ENCODE results near the gene TTLL1. TPM values are rescaled to one million over a fixed set of nuclear protein-coding genes. Genes with fewer than 3 reads are reported as not detected.

TTLL1 gene
- total RNA-seq, 4 donors from 2014 or later: 4.4 to 11.4 (median 5.8) TPM

GRCh38 chr22:43090130-43090789 is 1.1 kb upstream of the TTLL1 start:
- DNase-seq: peak; percentile 46 to 52
- no peaks in the 10 kb centered on the region for H3K9me3 ChIP-seq
- no peaks in the 10 kb centered on the region for H3K27me3 ChIP-seq
- TF ChIP-seq CTCF (IDR thresholded peaks at IDR 0.05) (peak in 4 of 6 experiments; percentile 16 to 35 (median 33)), POLR2A (IDR thresholded peaks at IDR 0.05) (no peak)
- WGBS, 2 donors: 74 to 78% methylated on average over 6 of the region's 6 CpGs
- no peaks in the 10 kb centered on the region for H3K36me3 ChIP-seq
- peaks cover 9 to 15% of the 10 kb centered on the region in 2 donors for H3K4me1 ChIP-seq
- intact Hi-C loops (cut with DNase I): loop anchor here (10.0 kb wide), 1 partner anchor 225 kb away; no protein-coding TSS in a partner anchor
- no peak overlapping the region for H3K4me3 ChIP-seq (replicated peaks in 1 of 3)
- H3K27ac ChIP-seq: no peak overlapping the region

- WGBS, 2 donors: 65 to 68% methylated on average over 9 of the region's 9 CpGs
- no peaks in the 10 kb centered on the region for H3K27me3 ChIP-seq
- H3K9me3 ChIP-seq: no peaks in the 10 kb centered on the region
- DNase-seq: no peak
- TF ChIP-seq POLR2A (IDR thresholded peaks at IDR 0.05): no peak
- no peak for TF ChIP-seq CTCF (IDR thresholded peaks at IDR 0.05)
- H3K4me3 ChIP-seq (replicated peaks in 1 of 3): peak overlapping the region in 2 of 3 donors; percentile 68 to 82
- intact Hi-C loops (cut with DNase I): no loop called here
- H3K27ac ChIP-seq: peak overlapping the region in 1 of 3 donors; percentile 51
- no peaks in the 10 kb centered on the region for H3K36me3 ChIP-seq
- H3K4me1 ChIP-seq: peaks cover 5 to 9% of the 10 kb centered on the region in 2 donors
Measured at GRCh38 chr22:43088627-43088983, 586 bp downstream of the TTLL1 start.

GRCh38 chr22:43085658-43086606 is 3.3 kb downstream of the TTLL1 start:
- Histone ChIP-seq H3K4me1 (peaks cover 10 to 13% of the 10 kb centered on the region in 2 donors), H3K4me3 (replicated peaks in 1 of 3) (no peak overlapping the region), H3K9me3 (no peaks in the 10 kb centered on the region), H3K27me3 (no peaks in the 10 kb centered on the region), H3K36me3 (no peaks in the 10 kb centered on the region), H3K27ac (no peak overlapping the region)
- no peak for TF ChIP-seq CTCF (IDR thresholded peaks at IDR 0.05)
- no peak for TF ChIP-seq POLR2A (IDR thresholded peaks at IDR 0.05)
- intact Hi-C loops (cut with DNase I): no loop called here
- DNase-seq: no peak
- 84 to 89% methylated on average over 19 of the region's 19 CpGs for WGBS, 2 donors

- no peak for DNase-seq
- no peaks in the 10 kb centered on the region for H3K36me3 ChIP-seq
- WGBS, 2 donors: 94 to 96% methylated on average over 4 of the region's 4 CpGs
- no peaks in the 10 kb centered on the region for H3K9me3 ChIP-seq
- intact Hi-C loops (cut with DNase I): no loop called here
- no peaks in the 10 kb centered on the region for H3K27me3 ChIP-seq
- no peak overlapping the region for H3K4me3 ChIP-seq (replicated peaks in 1 of 3)
- no peak for TF ChIP-seq POLR2A (IDR thresholded peaks at IDR 0.05)
- no peak for TF ChIP-seq CTCF (IDR thresholded peaks at IDR 0.05)
- peaks cover 11 to 12% of the 10 kb centered on the region in 2 donors for H3K4me1 ChIP-seq
- H3K27ac ChIP-seq: no peak overlapping the region
Measured at GRCh38 chr22:43081968-43082367, 7.2 kb downstream of the TTLL1 start.

Measured in thyroid gland (tissue), 4 donors.